ENCODE data around the gene C1orf167.

Gene C1orf167

GRCh38 chr1:11736746-11737639 lies 25.0 kb upstream of the C1orf167 start:
- DNase-seq, result peak; percentile 74

GRCh38 chr1:11738096-11738495 lies 23.9 kb upstream of the C1orf167 start:
- peak; percentile 27 for DNase-seq

- DNase-seq, result peak; percentile 58
These were observed 23.2 kb upstream of the C1orf167 start for GRCh38 chr1:11738783-11739182.

GRCh38 chr1:11740258-11741192 lies 21.5 kb upstream of the C1orf167 start:
- peak; percentile 67 for DNase-seq

GRCh38 chr1:11741482-11741881 lies 20.5 kb upstream of the C1orf167 start:
- DNase-seq, result no peak

- DNase-seq, result no peak
These were observed 20.0 kb upstream of the C1orf167 start for GRCh38 chr1:11741919-11742558.

GRCh38 chr1:11744287-11744686 lies 17.7 kb upstream of the C1orf167 start:
- DNase-seq, result no peak

- no peak for DNase-seq
These were observed 15.9 kb upstream of the C1orf167 start for GRCh38 chr1:11746092-11746491.

GRCh38 chr1:11746795-11747487 lies 15.1 kb upstream of the C1orf167 start:
- no peak for DNase-seq

GRCh38 chr1:11748294-11749202 lies 13.4 kb upstream of the C1orf167 start:
- no peak for DNase-seq

- peak; percentile 80 for DNase-seq
These were observed 12.7 kb upstream of the C1orf167 start for GRCh38 chr1:11749203-11749689.

- DNase-seq, result no peak
These were observed 12.0 kb upstream of the C1orf167 start for GRCh38 chr1:11749996-11750395.

GRCh38 chr1:11751087-11751486 lies 10.9 kb upstream of the C1orf167 start:
- DNase-seq, result no peak

- DNase-seq, result no peak
These were observed 9.5 kb upstream of the C1orf167 start for GRCh38 chr1:11752359-11753088.

- peak; percentile 6 for DNase-seq
These were observed 8.3 kb upstream of the C1orf167 start for GRCh38 chr1:11753555-11754208.

GRCh38 chr1:11757047-11757446 lies 4.9 kb upstream of the C1orf167 start:
- no peak for DNase-seq

- no peak for DNase-seq
These were observed 2.2 kb upstream of the C1orf167 start for GRCh38 chr1:11759791-11760190.

- no peak for DNase-seq
These were observed 708 bp upstream of the C1orf167 start for GRCh38 chr1:11761285-11761684.

GRCh38 chr1:11764115-11764514 lies 2.1 kb downstream of the C1orf167 start:
- no peak for DNase-seq

GRCh38 chr1:11764519-11764918 lies 2.5 kb downstream of the C1orf167 start:
- no peak for DNase-seq
